IMR-90 (cell line): ENCODE data around the gene SLX4. TPM values are rescaled to one million over a fixed set of nuclear protein-coding genes. Genes with fewer than 3 reads are reported as not detected.

Experiments used
- ATAC-seq: fragments of 200-7000 bp; cut with Tn5 transposase; 2 replicates; pipeline ENCODE4 v1.9.1; 2020; ENCODE audit warnings: low read depth, mild to moderate bottlenecking, moderate library complexity
- BruUV-seq: library from RNA; stranded (reverse); fragments of 400-500 nt; replicated peaks from 2 replicates; lab custom pipeline; 2021; lab: Mats Ljungman, UMichigan
- CTCF ChIA-PET: fragments of 300-600 bp; formaldehyde crosslinking; extraction: SDS; loops from one replicate; lab custom pipeline; 2021; ENCODE audit warnings: antibody characterized with exemption; lab: Yijun Ruan, JAX
- POLR2A ChIA-PET: fragments of 300-600 bp; sonication (Branson Sonifier 250); formaldehyde crosslinking; loops from one replicate; lab custom pipeline; 2022; ENCODE audit warnings: antibody characterized with exemption; ENCODE audit not compliant: unreplicated experiment; lab: Charles Lee
- DNase-seq: peaks from one replicate; pipeline ENCODE4 v3.0.0; 2013
- H2AFZ ChIP-seq: replicated peaks from 2 replicates; pipeline ENCODE3; 2013; ENCODE audit warnings: low read length, mild to moderate bottlenecking; ENCODE audit not compliant: poor library complexity
- H2AK5ac ChIP-seq: 2 replicates; pipeline ENCODE4 v1.6.1; 2013; ENCODE audit warnings: low read depth, low read length, inconsistent platforms
- H2AK9ac ChIP-seq: replicated peaks from 2 replicates; pipeline ENCODE3; 2013; ENCODE audit warnings: mild to moderate bottlenecking, low read depth, low read length, moderate library complexity; ENCODE audit not compliant: poor library complexity
- H2BK120ac ChIP-seq: 2 replicates; pipeline ENCODE4 v1.6.1; 2013; ENCODE audit warnings: low read depth, low read length, inconsistent platforms
- H2BK15ac ChIP-seq: 3 replicates; pipeline ENCODE4 v1.6.1; 2013; ENCODE audit warnings: low read depth, low read length, inconsistent platforms
- H2BK20ac ChIP-seq: 2 replicates; pipeline ENCODE4 v1.6.1; 2013; ENCODE audit warnings: low read depth, mild to moderate bottlenecking, inconsistent platforms, low read length, moderate library complexity
- H2BK5ac ChIP-seq: 2 replicates; pipeline ENCODE4 v1.6.1; 2013; ENCODE audit warnings: mild to moderate bottlenecking, low read depth, low read length, inconsistent platforms; ENCODE audit not compliant: poor library complexity, severe bottlenecking
- H3K14ac ChIP-seq: replicated peaks from 2 replicates; pipeline ENCODE4 v1.6.1; 2013; ENCODE audit warnings: low read depth, low read length, inconsistent platforms
- H3K18ac ChIP-seq: 2 replicates; pipeline ENCODE4 v1.6.1; 2013; ENCODE audit warnings: low read depth, low read length, control low read depth
- H3K23ac ChIP-seq: 2 replicates; pipeline ENCODE4 v1.6.1; 2013; ENCODE audit warnings: low read depth, low read length, inconsistent platforms
- H3K27ac ChIP-seq: 2 replicates; pipeline ENCODE4 v1.5.1; 2013; ENCODE audit warnings: mild to moderate bottlenecking, control low read depth, low read length; ENCODE audit not compliant: insufficient read depth
- H3K27me3 ChIP-seq: 2 replicates; pipeline ENCODE4 v1.6.1; 2013; ENCODE audit warnings: low read length; ENCODE audit not compliant: control insufficient read depth, insufficient read depth
- H3K36me3 ChIP-seq: 2 replicates; pipeline ENCODE4 v1.6.1; 2013; ENCODE audit warnings: low read length, mixed read lengths; ENCODE audit not compliant: control insufficient read depth, insufficient read depth
- H3K4ac ChIP-seq: 2 replicates; pipeline ENCODE4 v1.6.1; 2013; ENCODE audit warnings: low read depth, low read length, inconsistent platforms
- H3K4me1 ChIP-seq: 2 replicates; pipeline ENCODE4 v1.6.1; 2013; ENCODE audit warnings: low read length, mixed read lengths; ENCODE audit not compliant: control insufficient read depth, insufficient read depth
- H3K4me2 ChIP-seq: 2 replicates; pipeline ENCODE4 v1.6.1; 2013; ENCODE audit warnings: low read depth, mild to moderate bottlenecking, control low read depth, low read length, moderate library complexity
- H3K4me3 ChIP-seq: 2 replicates; pipeline ENCODE4 v1.5.1; 2013; ENCODE audit warnings: low read depth, mild to moderate bottlenecking, control low read depth, low read length, moderate library complexity; ENCODE audit not compliant: insufficient read depth
- H3K56ac ChIP-seq: 2 replicates; pipeline ENCODE4 v1.6.1; 2013; ENCODE audit warnings: low read length, inconsistent platforms; ENCODE audit not compliant: insufficient read depth; ENCODE audit errors: extremely low read depth
- H3K79me1 ChIP-seq, 2 experiments: 2 replicates each; pipeline ENCODE4 v1.6.1; 2013; ENCODE audit warnings: low read length in 2 of 2, inconsistent platforms in 1 of 2, low read depth in 1 of 2
- H3K9ac ChIP-seq: 2 replicates; pipeline ENCODE4 v1.6.1; 2013; ENCODE audit warnings: low read depth, low read length, control low read depth
- H3K9me1 ChIP-seq: 2 replicates; pipeline ENCODE4 v1.6.1; 2013; ENCODE audit warnings: low read length, inconsistent platforms; ENCODE audit not compliant: insufficient read depth
- H3K9me3 ChIP-seq: 2 replicates; pipeline ENCODE4 v1.6.1; 2013; ENCODE audit warnings: low read length; ENCODE audit not compliant: control insufficient read depth, insufficient read depth
- H4K20me1 ChIP-seq: 2 replicates; pipeline ENCODE4 v1.6.1; 2013; ENCODE audit warnings: low read length, inconsistent platforms; ENCODE audit not compliant: insufficient read depth
- H4K5ac ChIP-seq: 2 replicates; pipeline ENCODE4 v1.6.1; 2013; ENCODE audit warnings: mild to moderate bottlenecking, low read depth, low read length, control low read depth
- H4K8ac ChIP-seq, 2 experiments: 2 replicates each; pipeline ENCODE4 v1.6.1; 2013; ENCODE audit warnings: low read depth in 2 of 2, low read length in 2 of 2, control low read depth in 1 of 2, inconsistent platforms in 1 of 2
- H4K91ac ChIP-seq: 2 replicates; pipeline ENCODE4 v1.6.1; 2013; ENCODE audit warnings: low read depth, low read length, inconsistent platforms; ENCODE audit not compliant: insufficient read depth
- BHLHE40 ChIP-seq: fragments of 150-350 bp; IDR thresholded peaks from 2 replicates; pipeline ENCODE4 v1.6.1; 2016; ENCODE audit warnings: mild to moderate bottlenecking, low read depth, low read length
- CEBPB ChIP-seq: IDR thresholded peaks from 2 replicates; pipeline ENCODE4 v1.6.1; 2012; ENCODE audit warnings: low read depth, low read length, improper control_type of control experiment
- FOS ChIP-seq: fragments of 150-350 bp; IDR thresholded peaks from 2 replicates; pipeline ENCODE4 v1.6.1; 2016; ENCODE audit warnings: low read depth, low read length
- MAFK ChIP-seq: IDR thresholded peaks from 2 replicates; pipeline ENCODE4 v1.6.1; 2012; ENCODE audit warnings: low read depth, low read length, improper control_type of control experiment
- MAZ ChIP-seq: IDR thresholded peaks from 2 replicates; pipeline ENCODE4 v1.6.1; 2012; ENCODE audit warnings: low read depth, mild to moderate bottlenecking, low read length, improper control_type of control experiment, moderate library complexity, borderline replicate concordance
- MXI1 ChIP-seq: IDR thresholded peaks from 2 replicates; pipeline ENCODE4 v1.6.1; 2012; ENCODE audit warnings: low read depth, mild to moderate bottlenecking, low read length, moderate library complexity, borderline replicate concordance
- NFE2L2 ChIP-seq: fragments of 150-350 bp; IDR thresholded peaks from 2 replicates; pipeline ENCODE4 v1.6.1; 2016; ENCODE audit warnings: low read depth, mild to moderate bottlenecking, low read length
- POLR2A ChIP-seq: IDR thresholded peaks from 2 replicates; pipeline ENCODE4 v1.6.1; 2012; ENCODE audit warnings: mild to moderate bottlenecking, low read depth, low read length
- RAD21 ChIP-seq: IDR thresholded peaks from 2 replicates; pipeline ENCODE4 v1.6.1; 2012; ENCODE audit warnings: low read length, improper control_type of control experiment
- RCOR1 ChIP-seq: IDR thresholded peaks from 2 replicates; pipeline ENCODE4 v1.6.1; 2012; ENCODE audit warnings: mild to moderate bottlenecking, low read length, improper control_type of control experiment; ENCODE audit not compliant: insufficient replicate concordance
- RFX5 ChIP-seq: IDR thresholded peaks from 2 replicates; pipeline ENCODE4 v1.8.0; 2012; ENCODE audit warnings: low read depth, mild to moderate bottlenecking, low read length, moderate library complexity
- SMC3 ChIP-seq: fragments of 150-350 bp; IDR thresholded peaks from 2 replicates; pipeline ENCODE4 v1.6.1; 2016; ENCODE audit warnings: low read depth, mild to moderate bottlenecking, antibody characterized with exemption, low read length, moderate library complexity
- USF2 ChIP-seq: fragments of 150-350 bp; IDR thresholded peaks from 2 replicates; pipeline ENCODE4 v1.6.1; 2017; ENCODE audit warnings: mild to moderate bottlenecking, antibody characterized with exemption, low read length, low read depth
- WGBS, 2 experiments: methylation state at CpG; one replicate each; pipeline versions ENCODE4 v1.1.5 to v1.1.7; 2013; ENCODE audit warnings: missing lambda C conversion rate in 2 of 2; ENCODE audit not compliant: insufficient read length in 1 of 2; ENCODE audit errors: extremely low coverage in 2 of 2; 5-methylcytosine and 5-hydroxymethylcytosine counted together
- dilution Hi-C: fragments of 300-500 bp; cut with HindIII; formaldehyde crosslinking; loops from one replicate; pipeline ENCODE4 v1.14.3; 2018; ENCODE audit warnings: low sequenced_read_pairs; ENCODE audit not compliant: unreplicated experiment
- in situ Hi-C: fragments of 300-500 bp; cut with MboI; formaldehyde crosslinking; loops from 3 replicates; pipeline ENCODE4 v1.14.3; 2019; ENCODE audit warnings: low sequenced_read_pairs, inconsistent platforms, mixed read lengths
- intact Hi-C: fragments of 100-400 bp; cut with micrococcal nuclease; formaldehyde crosslinking; loops from 2 replicates; pipeline ENCODE4 v1.10.0; 2022
- polyA plus RNA-seq, 3 experiments: library from polyadenylated mRNA; depleted of rRNA; stranded (reverse); fragments of >200 nt; gene quantifications; 2 replicates each; pipeline ENCODE4 v1.2.3, GENCODE V29; 2012; ENCODE audit warnings: low replicate concordance in 1 of 3
- total RNA-seq: library from RNA; depleted of rRNA; stranded (reverse); fragments of >200 nt; gene quantifications from 2 replicates; pipeline ENCODE4 v1.2.3, GENCODE V29; 2012
- TF ChIP-seq, protein P1 (sequence below): conservative IDR thresholded peaks from 2 replicates; pipeline ENCODE4 v1.5.1; 2012; ENCODE audit warnings: mild to moderate bottlenecking, low read depth, low read length, improper control_type of control experiment

SLX4 gene
- total and polyA plus RNA-seq, 2 of the 4 experiments (the other 2 are of a cell fraction) = 1.3 to 3.1 TPM

DNA sequence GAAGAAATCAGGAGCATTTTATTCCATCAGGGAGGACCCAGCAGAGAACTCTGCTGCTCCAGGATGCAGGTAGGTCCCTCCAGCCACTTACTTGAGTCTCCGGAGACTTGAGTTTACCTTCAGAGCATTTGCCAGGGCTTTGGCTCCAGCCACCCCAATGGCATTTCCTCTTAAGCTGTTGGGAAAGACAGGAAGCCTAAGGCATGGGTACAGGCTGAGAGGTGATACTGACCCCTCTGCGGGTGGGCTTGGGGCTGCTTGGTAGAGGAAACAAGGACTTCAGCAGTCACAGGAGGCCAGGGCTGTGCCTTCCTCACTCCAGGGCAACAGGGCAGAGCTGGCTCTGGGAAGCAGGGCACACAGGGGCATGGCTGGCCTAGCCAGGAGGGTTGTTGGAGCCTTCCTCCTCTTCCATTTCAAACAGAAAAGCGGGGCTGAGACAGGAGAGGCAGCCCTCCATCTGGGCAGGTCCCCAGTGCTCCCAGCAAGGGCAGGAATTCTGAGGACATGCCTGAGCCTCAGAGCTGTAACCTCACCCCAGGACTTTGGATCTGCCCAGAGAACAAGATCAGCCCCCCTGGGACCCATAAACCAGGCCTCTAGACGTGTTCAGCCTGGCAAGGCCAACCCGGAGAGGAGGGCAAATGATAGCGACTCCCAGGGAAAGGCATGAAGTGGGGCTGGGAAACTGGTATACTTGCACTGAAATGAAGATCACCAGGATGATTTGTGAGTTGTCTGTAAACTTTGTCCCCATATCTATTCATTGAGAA lies 68.6 kb downstream of the SLX4 start (continued):
- no peak for TF ChIP-seq SMC3
- no peak for TF ChIP-seq NFE2L2

GRCh38 chr16:3541527-3542155 lies 69.8 kb downstream of the SLX4 start:
- no peaks in the 10 kb centered on the region for H3K9me3 ChIP-seq
- 87% methylated on average over 7 of the region's 13 CpGs; no CpG with 5 or more reads in 1 of the 2 experiments for WGBS, 2 experiments
- dilution Hi-C loops (no loop called here), intact Hi-C loops (no loop called here), in situ Hi-C loops (no loop called here)
- H4K8ac ChIP-seq = no peak overlapping the region
- no peak overlapping the region for H3K4ac ChIP-seq
- H4K91ac ChIP-seq = no peak overlapping the region
- H3K4me1 ChIP-seq = peaks cover 17% of the 10 kb centered on the region
- 0 out of 2 replicates have a peak, but pooled peaks cover 2% of the 10 kb centered on the region for H4K20me1 ChIP-seq
- POLR2A ChIA-PET = no interaction called here
- H3K36me3 ChIP-seq = peaks cover 2% of the 10 kb centered on the region; the same call in 1 of the 2 replicates
- DNase-seq (no peak), ATAC-seq (no peak)
- no TSS peak for BruUV-seq
- H3K27ac ChIP-seq = no peak overlapping the region
- no peak overlapping the region for H3K56ac ChIP-seq
- no peak overlapping the region for H2AFZ ChIP-seq
- peaks cover 21% of the 10 kb centered on the region for H3K9me1 ChIP-seq
- H3K4me3 ChIP-seq = no peak overlapping the region
- H2BK5ac ChIP-seq = no peak overlapping the region
- no peak overlapping the region for H2BK15ac ChIP-seq
- no peaks in the 10 kb centered on the region for H3K79me1 ChIP-seq
- H4K5ac ChIP-seq = no peak overlapping the region
- no peak overlapping the region for H2AK5ac ChIP-seq
- no peak overlapping the region for H2AK9ac ChIP-seq
- no peak overlapping the region for H3K23ac ChIP-seq
- H2BK20ac ChIP-seq = no peak overlapping the region
- H3K4me2 ChIP-seq = no peak overlapping the region
- no peaks in the 10 kb centered on the region for H3K27me3 ChIP-seq
- H2BK120ac ChIP-seq = no peak overlapping the region
- CTCF ChIA-PET = no interaction called here
- no peak overlapping the region for H3K9ac ChIP-seq
- H3K14ac ChIP-seq = no peak overlapping the region
- H3K18ac ChIP-seq = no peak overlapping the region
- TF ChIP-seq BHLHE40 = no peak
- TF ChIP-seq RAD21 = no peak
- no peak for TF ChIP-seq RFX5
- TF ChIP-seq FOS = no peak
- TF ChIP-seq NFE2L2 = no peak
- no peak for TF ChIP-seq MXI1
- no peak for TF ChIP-seq RCOR1
- no peak for TF ChIP-seq POLR2A
- TF ChIP-seq, protein P1, sequence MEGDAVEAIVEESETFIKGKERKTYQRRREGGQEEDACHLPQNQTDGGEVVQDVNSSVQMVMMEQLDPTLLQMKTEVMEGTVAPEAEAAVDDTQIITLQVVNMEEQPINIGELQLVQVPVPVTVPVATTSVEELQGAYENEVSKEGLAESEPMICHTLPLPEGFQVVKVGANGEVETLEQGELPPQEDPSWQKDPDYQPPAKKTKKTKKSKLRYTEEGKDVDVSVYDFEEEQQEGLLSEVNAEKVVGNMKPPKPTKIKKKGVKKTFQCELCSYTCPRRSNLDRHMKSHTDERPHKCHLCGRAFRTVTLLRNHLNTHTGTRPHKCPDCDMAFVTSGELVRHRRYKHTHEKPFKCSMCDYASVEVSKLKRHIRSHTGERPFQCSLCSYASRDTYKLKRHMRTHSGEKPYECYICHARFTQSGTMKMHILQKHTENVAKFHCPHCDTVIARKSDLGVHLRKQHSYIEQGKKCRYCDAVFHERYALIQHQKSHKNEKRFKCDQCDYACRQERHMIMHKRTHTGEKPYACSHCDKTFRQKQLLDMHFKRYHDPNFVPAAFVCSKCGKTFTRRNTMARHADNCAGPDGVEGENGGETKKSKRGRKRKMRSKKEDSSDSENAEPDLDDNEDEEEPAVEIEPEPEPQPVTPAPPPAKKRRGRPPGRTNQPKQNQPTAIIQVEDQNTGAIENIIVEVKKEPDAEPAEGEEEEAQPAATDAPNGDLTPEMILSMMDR = no peak
- TF ChIP-seq MAFK = no peak
- TF ChIP-seq USF2 = no peak
- TF ChIP-seq SMC3 = no peak
- no peak for TF ChIP-seq MAZ
- no peak for TF ChIP-seq CEBPB
